Measurements from ENCODE around the gene PRR20A.

- no peak for TF ChIP-seq CTCF (IDR thresholded peaks at IDR 0.05)
- no peak for TF ChIP-seq POLR2A (IDR thresholded peaks at IDR 0.05)
Measured at GRCh38 chr13:57191667-57192066, 50.9 kb downstream of the PRR20A start.
